B cell (primary cell): ENCODE measurements around the gene PPP1R2.

Experiments
- EZH2 ChIP-seq: IDR thresholded peaks from 2 replicates; pipeline ENCODE4 v1.6.1; 2012; ENCODE audit warnings: borderline replicate concordance, low read depth, mild to moderate bottlenecking, moderate library complexity, low read length; ENCODE audit not compliant: insufficient read depth, poor library complexity, severe bottlenecking
- TF ChIP-seq, protein P1 (sequence below): fragments of 200-600 bp; IDR thresholded peaks from one replicate; pipeline ENCODE4 v1.8.0; 2022; ENCODE audit warnings: antibody characterized with exemption, mild to moderate bottlenecking

GRCh38 chr3:195522254-195523023 lies 20.7 kb downstream of the PPP1R2 start:
- no peak for TF ChIP-seq EZH2
- TF ChIP-seq, protein P1, sequence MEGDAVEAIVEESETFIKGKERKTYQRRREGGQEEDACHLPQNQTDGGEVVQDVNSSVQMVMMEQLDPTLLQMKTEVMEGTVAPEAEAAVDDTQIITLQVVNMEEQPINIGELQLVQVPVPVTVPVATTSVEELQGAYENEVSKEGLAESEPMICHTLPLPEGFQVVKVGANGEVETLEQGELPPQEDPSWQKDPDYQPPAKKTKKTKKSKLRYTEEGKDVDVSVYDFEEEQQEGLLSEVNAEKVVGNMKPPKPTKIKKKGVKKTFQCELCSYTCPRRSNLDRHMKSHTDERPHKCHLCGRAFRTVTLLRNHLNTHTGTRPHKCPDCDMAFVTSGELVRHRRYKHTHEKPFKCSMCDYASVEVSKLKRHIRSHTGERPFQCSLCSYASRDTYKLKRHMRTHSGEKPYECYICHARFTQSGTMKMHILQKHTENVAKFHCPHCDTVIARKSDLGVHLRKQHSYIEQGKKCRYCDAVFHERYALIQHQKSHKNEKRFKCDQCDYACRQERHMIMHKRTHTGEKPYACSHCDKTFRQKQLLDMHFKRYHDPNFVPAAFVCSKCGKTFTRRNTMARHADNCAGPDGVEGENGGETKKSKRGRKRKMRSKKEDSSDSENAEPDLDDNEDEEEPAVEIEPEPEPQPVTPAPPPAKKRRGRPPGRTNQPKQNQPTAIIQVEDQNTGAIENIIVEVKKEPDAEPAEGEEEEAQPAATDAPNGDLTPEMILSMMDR, result peak; percentile 96
